HG03565 (cell line): ENCODE data around the gene BPGM.

Source experiments
- ATAC-seq: cut with Tn5 transposase; IDR thresholded peaks from one replicate; pipeline ENCODE4 v1.9.1; 2021; ENCODE audit warnings: mild to moderate bottlenecking, moderate library complexity; ENCODE audit not compliant: unreplicated experiment

BPGM gene

GRCh38 chr7:134646425-134647305 lies at the start of gene BPGM:
BPGM (plus strand) TSS chr7:134646853; CDS start chr7:134661508, 14,655 bp downstream.
- peak; percentile 96 for ATAC-seq

GRCh38 chr7:134599371-134599770 lies 47.3 kb upstream of the BPGM start:
- ATAC-seq: no peak

- no peak for ATAC-seq
Measured at GRCh38 chr7:134601459-134601858, 45.2 kb upstream of the BPGM start.

- ATAC-seq: no peak
Measured at GRCh38 chr7:134602881-134603451, 43.7 kb upstream of the BPGM start.

GRCh38 chr7:134605978-134606923 lies 40.4 kb upstream of the BPGM start:
- peak; percentile 69 for ATAC-seq

GRCh38 chr7:134611611-134612151 lies 35.0 kb upstream of the BPGM start:
- ATAC-seq: no peak

- no peak for ATAC-seq
Measured at GRCh38 chr7:134612197-134612596, 34.5 kb upstream of the BPGM start.

GRCh38 chr7:134613623-134614347 lies 32.9 kb upstream of the BPGM start:
- ATAC-seq: no peak

GRCh38 chr7:134616611-134617010 lies 30.0 kb upstream of the BPGM start:
- no peak for ATAC-seq

- no peak for ATAC-seq
Measured at GRCh38 chr7:134618756-134619530, 27.7 kb upstream of the BPGM start.

- ATAC-seq: no peak
Measured at GRCh38 chr7:134619627-134620331, 26.9 kb upstream of the BPGM start.

GRCh38 chr7:134622303-134622995 lies 24.2 kb upstream of the BPGM start:
- ATAC-seq: no peak

- no peak for ATAC-seq
Measured at GRCh38 chr7:134623193-134623592, 23.5 kb upstream of the BPGM start.

- ATAC-seq: no peak
Measured at GRCh38 chr7:134625550-134625949, 21.1 kb upstream of the BPGM start.

- ATAC-seq: no peak
Measured at GRCh38 chr7:134627109-134627774, 19.4 kb upstream of the BPGM start.

GRCh38 chr7:134627775-134628153 lies 18.9 kb upstream of the BPGM start:
- ATAC-seq: no peak

- ATAC-seq: no peak
Measured at GRCh38 chr7:134629445-134629844, 17.2 kb upstream of the BPGM start.

- ATAC-seq: no peak
Measured at GRCh38 chr7:134630237-134630636, 16.4 kb upstream of the BPGM start.
